ENCODE measurements around the gene HMCN1.

HMCN1 gene

GRCh38 chr1:185704181-185704580 is 30.0 kb upstream of the HMCN1 start:
- no peak overlapping the region for H2AFZ ChIP-seq (ENCODE audit: low read length)
- no peak overlapping the region for H3K4me3 ChIP-seq (ENCODE audit: low read length)
- no peaks in the 10 kb centered on the region for H3K9me3 ChIP-seq (replicated peaks; ENCODE audit: insufficient read depth, low read length)
- TF ChIP-seq EZH2 (optimal IDR thresholded peaks at IDR 0.05; ENCODE audit: low read depth, low read length) = no peak
- no peak for TF ChIP-seq EZH2phosphoT487 (IDR thresholded peaks at IDR 0.05; ENCODE audit: low read length)
- TF ChIP-seq CTCF (IDR thresholded peaks at IDR 0.05; ENCODE audit: low read length) = no peak
- no peak for DNase-seq
- no peaks in the 10 kb centered on the region for H3K36me3 ChIP-seq (replicated peaks; ENCODE audit: insufficient read depth, low read length)
- H3F3A ChIP-seq (ENCODE audit: insufficient read depth, low read length) = no peaks in the 10 kb centered on the region
- no peaks in the 10 kb centered on the region for H3K27me3 ChIP-seq (replicated peaks; ENCODE audit: insufficient read depth, low read length)
- no peak overlapping the region for H3K4me2 ChIP-seq (ENCODE audit: low read depth, low read length)
- no peaks in the 10 kb centered on the region for H3K9me2 ChIP-seq (replicated peaks; ENCODE audit: insufficient read depth, low read length)
- no peaks in the 10 kb centered on the region for H3K4me1 ChIP-seq (ENCODE audit: low read length)
- no peaks in the 10 kb centered on the region for H4K20me1 ChIP-seq (ENCODE audit: insufficient read depth, low read length)
- no peak overlapping the region for H3K27ac ChIP-seq (ENCODE audit: low read length)
- H3K9ac ChIP-seq (ENCODE audit: low read length) = no peak overlapping the region
- H3K79me2 ChIP-seq (ENCODE audit: low read length) = no peaks in the 10 kb centered on the region

- H3K4me2 ChIP-seq (ENCODE audit: low read depth, low read length) = no peak overlapping the region
Measured at GRCh38 chr1:185716095-185716494, 18.1 kb upstream of the HMCN1 start.

GRCh38 chr1:185719021-185719420 is 15.2 kb upstream of the HMCN1 start:
- H3K4me3 ChIP-seq (ENCODE audit: low read length) = no peak overlapping the region
- no peaks in the 10 kb centered on the region for H3K4me1 ChIP-seq (ENCODE audit: low read length)
- no peaks in the 10 kb centered on the region for H3K79me2 ChIP-seq (ENCODE audit: low read length)
- no peaks in the 10 kb centered on the region for H3K9me3 ChIP-seq (replicated peaks; ENCODE audit: insufficient read depth, low read length)
- H3K27me3 ChIP-seq (replicated peaks; ENCODE audit: insufficient read depth, low read length) = no peaks in the 10 kb centered on the region
- no peak for TF ChIP-seq CTCF (IDR thresholded peaks at IDR 0.05; ENCODE audit: low read length)
- no peak for TF ChIP-seq EZH2phosphoT487 (IDR thresholded peaks at IDR 0.05; ENCODE audit: low read length)
- no peak for TF ChIP-seq EZH2 (optimal IDR thresholded peaks at IDR 0.05; ENCODE audit: low read depth, low read length)
- no peak overlapping the region for H3K9ac ChIP-seq (ENCODE audit: low read length)
- H3K4me2 ChIP-seq (ENCODE audit: low read depth, low read length) = no peak overlapping the region
- no peak overlapping the region for H2AFZ ChIP-seq (ENCODE audit: low read length)
- DNase-seq = no peak
- no peak overlapping the region for H3K27ac ChIP-seq (ENCODE audit: low read length)
- H3K9me2 ChIP-seq (replicated peaks; ENCODE audit: insufficient read depth, low read length) = no peaks in the 10 kb centered on the region
- H4K20me1 ChIP-seq (ENCODE audit: insufficient read depth, low read length) = no peaks in the 10 kb centered on the region
- H3K36me3 ChIP-seq (replicated peaks; ENCODE audit: insufficient read depth, low read length) = no peaks in the 10 kb centered on the region
- H3F3A ChIP-seq (ENCODE audit: insufficient read depth, low read length) = no peaks in the 10 kb centered on the region

More at GRCh38 chr1:185716095-185716494, 18.1 kb upstream of the HMCN1 start:
- no peaks in the 10 kb centered on the region for H3F3A ChIP-seq (ENCODE audit: insufficient read depth, low read length)
- H3K4me1 ChIP-seq (ENCODE audit: low read length) = no peaks in the 10 kb centered on the region
- H3K9me3 ChIP-seq (replicated peaks; ENCODE audit: insufficient read depth, low read length) = no peaks in the 10 kb centered on the region
- no peaks in the 10 kb centered on the region for H4K20me1 ChIP-seq (ENCODE audit: insufficient read depth, low read length)
- no peaks in the 10 kb centered on the region for H3K36me3 ChIP-seq (replicated peaks; ENCODE audit: insufficient read depth, low read length)
- H2AFZ ChIP-seq (ENCODE audit: low read length) = no peak overlapping the region
- no peak overlapping the region for H3K27ac ChIP-seq (ENCODE audit: low read length)
- TF ChIP-seq EZH2phosphoT487 (IDR thresholded peaks at IDR 0.05; ENCODE audit: low read length) (no peak), EZH2 (optimal IDR thresholded peaks at IDR 0.05; ENCODE audit: low read depth, low read length) (no peak), CTCF (IDR thresholded peaks at IDR 0.05; ENCODE audit: low read length) (no peak)
- DNase-seq = no peak
- no peak overlapping the region for H3K9ac ChIP-seq (ENCODE audit: low read length)
- no peak overlapping the region for H3K4me3 ChIP-seq (ENCODE audit: low read length)
- no peaks in the 10 kb centered on the region for H3K27me3 ChIP-seq (replicated peaks; ENCODE audit: insufficient read depth, low read length)
- H3K9me2 ChIP-seq (replicated peaks; ENCODE audit: insufficient read depth, low read length) = no peaks in the 10 kb centered on the region
- no peaks in the 10 kb centered on the region for H3K79me2 ChIP-seq (ENCODE audit: low read length)
